Measurements from ENCODE around the gene RPL26. TPM values are rescaled to one million over a fixed set of nuclear protein-coding genes. Genes with fewer than 3 reads are reported as not detected.

Gene RPL26
- total RNA-seq = 1,000 to 10,000 TPM in 3 of 6 donors, 100 to 1,000 TPM in 3; 736 to 1,938 (median 1,066) TPM

DNA sequence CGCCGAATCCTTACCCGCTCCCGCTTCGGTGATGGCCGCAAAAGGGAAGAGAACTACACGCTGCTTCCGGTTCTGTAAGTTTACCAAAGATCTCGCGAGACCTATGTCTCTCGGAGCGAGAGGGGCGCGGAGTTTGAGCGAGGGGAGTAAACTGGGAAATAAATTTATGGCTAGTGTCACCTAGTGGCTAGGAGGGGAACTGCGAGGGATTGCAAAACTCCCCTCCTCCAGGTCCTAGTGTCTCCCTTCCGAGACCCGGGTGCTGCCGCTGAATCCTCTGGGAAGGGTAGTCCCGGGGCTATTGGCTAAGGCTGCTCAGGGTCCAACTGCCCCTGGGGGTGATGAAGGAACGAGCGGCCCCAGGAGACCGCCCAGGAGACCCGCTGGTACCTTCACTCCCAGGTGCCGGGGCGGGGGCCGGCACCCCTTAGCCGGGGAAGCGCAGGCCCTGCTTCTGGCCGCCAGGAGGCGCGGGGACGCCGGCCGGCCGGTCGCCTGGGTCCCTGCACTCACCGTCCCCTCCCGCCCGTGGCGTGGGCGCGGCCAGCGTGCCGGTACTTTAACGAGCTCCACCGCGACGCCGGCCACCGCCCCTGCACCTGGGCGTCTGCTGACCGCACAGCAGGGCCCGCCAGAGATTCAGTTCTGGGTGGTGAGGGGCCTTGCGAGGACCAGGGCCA lies at the start of gene RPL26:
RPL26 (minus strand) TSS at position 51 of the 680 bp plus-strand sequence. CDS start 883 bp downstream, outside the sequence.
- peak; percentile 97 to 98 for ATAC-seq (ENCODE audit: low FRiP score in 2 of 2)
- Histone ChIP-seq H3K36me3 (peaks cover 25 to 37% (median 34%) of the 10 kb centered on the region in 4 donors), H3K4me1 (peaks cover 39 to 43% (median 41%) of the 10 kb centered on the region in 4 donors), H3K4me3 (peak within 1 kb of the TSS; percentile 67 to 97 (median 80)), H3K9me3 (no peaks in the 10 kb centered on the region), H3K27me3 (no peaks in the 10 kb centered on the region), H3K27ac (peak within 1 kb of the TSS; percentile 81 to 93 (median 90))
- TF ChIP-seq EP300 (IDR thresholded peaks at IDR 0.05) (no peak), POLR2A (IDR thresholded peaks at IDR 0.05) (peak in 2 of 4 donors; percentile 3 to 88), POLR2AphosphoS5 (IDR thresholded peaks at IDR 0.05) (peak; percentile 86 to 96)
- TF ChIP-seq, protein P1, sequence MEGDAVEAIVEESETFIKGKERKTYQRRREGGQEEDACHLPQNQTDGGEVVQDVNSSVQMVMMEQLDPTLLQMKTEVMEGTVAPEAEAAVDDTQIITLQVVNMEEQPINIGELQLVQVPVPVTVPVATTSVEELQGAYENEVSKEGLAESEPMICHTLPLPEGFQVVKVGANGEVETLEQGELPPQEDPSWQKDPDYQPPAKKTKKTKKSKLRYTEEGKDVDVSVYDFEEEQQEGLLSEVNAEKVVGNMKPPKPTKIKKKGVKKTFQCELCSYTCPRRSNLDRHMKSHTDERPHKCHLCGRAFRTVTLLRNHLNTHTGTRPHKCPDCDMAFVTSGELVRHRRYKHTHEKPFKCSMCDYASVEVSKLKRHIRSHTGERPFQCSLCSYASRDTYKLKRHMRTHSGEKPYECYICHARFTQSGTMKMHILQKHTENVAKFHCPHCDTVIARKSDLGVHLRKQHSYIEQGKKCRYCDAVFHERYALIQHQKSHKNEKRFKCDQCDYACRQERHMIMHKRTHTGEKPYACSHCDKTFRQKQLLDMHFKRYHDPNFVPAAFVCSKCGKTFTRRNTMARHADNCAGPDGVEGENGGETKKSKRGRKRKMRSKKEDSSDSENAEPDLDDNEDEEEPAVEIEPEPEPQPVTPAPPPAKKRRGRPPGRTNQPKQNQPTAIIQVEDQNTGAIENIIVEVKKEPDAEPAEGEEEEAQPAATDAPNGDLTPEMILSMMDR (IDR thresholded peaks at IDR 0.05) = peak; percentile 98 to 100 (median 99)
- WGBS, 2 donors = 0% methylated on average over 35 to 36 of the region's 55 CpGs
- peak; percentile 95 to 98 for DNase-seq

DNA sequence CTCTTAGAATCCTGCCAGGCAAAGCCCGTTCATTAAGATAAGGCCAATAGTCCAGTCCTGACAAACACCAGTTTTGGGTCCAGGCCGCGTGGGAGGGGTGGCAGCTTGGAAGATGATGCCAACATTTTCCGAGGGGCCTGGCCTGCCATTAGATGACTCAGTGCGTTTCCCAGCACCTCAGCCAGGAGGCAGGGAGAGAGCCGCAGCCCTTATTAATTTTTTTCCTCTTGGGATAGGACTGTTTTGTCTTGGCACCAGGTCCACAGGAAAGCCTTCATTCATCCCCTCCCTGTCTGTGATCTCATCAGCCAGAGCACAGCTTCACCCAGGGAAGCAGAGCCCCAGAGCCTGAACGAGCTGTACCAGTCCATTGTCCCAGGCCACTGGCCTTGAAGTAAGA lies 48.0 kb upstream of the RPL26 start:
- H3K27ac ChIP-seq = peak overlapping the region; percentile 52 to 84 (median 67)
- no peaks in the 10 kb centered on the region for H3K27me3 ChIP-seq
- TF ChIP-seq POLR2AphosphoS5 (IDR thresholded peaks at IDR 0.05) (peak; percentile 13 to 53), EP300 (IDR thresholded peaks at IDR 0.05) (no peak)
- no peaks in the 10 kb centered on the region for H3K9me3 ChIP-seq
- ATAC-seq (ENCODE audit: low FRiP score in 2 of 2) = peak in 1 of 2 donors; percentile 70
- no peaks in the 10 kb centered on the region for H3K36me3 ChIP-seq
- no peak for DNase-seq
- H3K4me3 ChIP-seq = no peak overlapping the region
- H3K4me1 ChIP-seq = peaks cover 4 to 13% (median 5%) of the 10 kb centered on the region in 4 donors
- 35 to 60% methylated on average over 4 to 7 of the region's 7 CpGs for WGBS, 2 donors

DNA sequence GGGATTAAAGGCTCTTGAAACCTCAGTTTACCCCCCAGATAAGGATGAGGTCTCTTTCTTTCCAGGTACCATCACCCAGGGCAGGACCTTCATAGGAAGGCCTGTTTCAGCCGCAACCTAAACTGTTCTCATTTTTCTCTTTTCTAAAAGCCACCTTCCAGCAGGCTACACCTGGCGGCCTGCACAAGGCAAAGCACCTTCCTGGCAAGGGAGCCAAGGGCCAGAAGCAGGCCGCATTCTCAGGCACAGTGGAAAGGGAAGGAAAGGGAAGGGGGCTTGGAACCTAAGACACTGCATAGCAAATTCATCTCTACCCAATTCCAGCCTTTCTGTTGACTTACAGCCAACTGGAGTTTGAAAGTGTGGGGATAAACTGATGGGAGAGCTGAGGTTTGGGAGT lies 43.8 kb upstream of the RPL26 start:
- peaks cover 0 to 9% (median under 1%) of the 10 kb centered on the region in 4 donors for H3K4me1 ChIP-seq
- ATAC-seq (ENCODE audit: low FRiP score in 2 of 2) (no peak), DNase-seq (no peak)
- H3K36me3 ChIP-seq = no peaks in the 10 kb centered on the region
- no peak overlapping the region for H3K4me3 ChIP-seq
- 97 to 98% methylated on average over 3 of the region's 3 CpGs for WGBS, 2 donors
- no peaks in the 10 kb centered on the region for H3K9me3 ChIP-seq
- TF ChIP-seq POLR2A (IDR thresholded peaks at IDR 0.05) = no peak
- TF ChIP-seq, protein P1 (IDR thresholded peaks at IDR 0.05) = no peak
- TF ChIP-seq POLR2AphosphoS5 (IDR thresholded peaks at IDR 0.05) = no peak
- no peak for TF ChIP-seq EP300 (IDR thresholded peaks at IDR 0.05)
- H3K27ac ChIP-seq = peak overlapping the region in 1 of 4 donors; percentile 28
- no peaks in the 10 kb centered on the region for H3K27me3 ChIP-seq

DNA sequence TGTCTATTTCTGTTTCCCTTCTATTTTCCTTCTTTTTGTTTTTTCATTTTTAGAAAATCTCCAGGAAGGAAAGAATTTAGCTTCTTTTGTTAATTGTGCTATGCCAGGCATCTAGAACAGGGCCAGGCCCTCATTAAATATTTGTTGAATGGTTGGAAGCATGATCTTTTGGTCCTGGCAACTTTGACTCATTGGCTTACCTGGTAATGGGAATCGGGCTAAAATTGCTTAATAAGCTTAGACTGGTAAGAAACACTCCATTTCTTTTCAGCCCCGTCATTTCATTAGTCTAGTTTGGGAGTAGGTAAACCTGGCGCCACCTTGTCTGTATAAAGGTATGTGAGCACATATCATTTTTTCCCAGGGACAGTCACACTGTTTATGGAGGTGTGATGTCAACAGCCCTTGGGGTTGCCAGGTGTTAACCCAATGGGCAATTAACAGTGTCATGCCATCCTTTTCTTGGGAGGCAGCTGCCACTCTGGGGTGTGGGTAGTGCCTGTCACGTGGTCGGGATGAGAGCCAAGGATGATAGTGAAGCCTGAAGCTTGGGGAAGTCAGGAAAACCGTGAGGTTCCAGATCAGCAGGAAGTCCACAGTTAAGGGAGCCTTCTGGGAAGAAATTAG lies 43.2 kb upstream of the RPL26 start:
- peak overlapping the region in 1 of 4 donors; percentile 28 for H3K27ac ChIP-seq
- no peaks in the 10 kb centered on the region for H3K36me3 ChIP-seq
- no peak overlapping the region for H3K4me3 ChIP-seq
- no peak for ATAC-seq (ENCODE audit: low FRiP score in 2 of 2)
- H3K4me1 ChIP-seq = peaks cover 3 to 9% (median 6%) of the 10 kb centered on the region in 4 donors
- TF ChIP-seq, protein P1 (IDR thresholded peaks at IDR 0.05) = no peak
- TF ChIP-seq POLR2AphosphoS5 (IDR thresholded peaks at IDR 0.05) (no peak), EP300 (IDR thresholded peaks at IDR 0.05) (no peak), POLR2A (IDR thresholded peaks at IDR 0.05) (no peak)
- no peaks in the 10 kb centered on the region for H3K27me3 ChIP-seq
- 62 to 73% methylated on average over 6 of the region's 6 CpGs for WGBS, 2 donors
- no peak for DNase-seq
- no peaks in the 10 kb centered on the region for H3K9me3 ChIP-seq

DNA sequence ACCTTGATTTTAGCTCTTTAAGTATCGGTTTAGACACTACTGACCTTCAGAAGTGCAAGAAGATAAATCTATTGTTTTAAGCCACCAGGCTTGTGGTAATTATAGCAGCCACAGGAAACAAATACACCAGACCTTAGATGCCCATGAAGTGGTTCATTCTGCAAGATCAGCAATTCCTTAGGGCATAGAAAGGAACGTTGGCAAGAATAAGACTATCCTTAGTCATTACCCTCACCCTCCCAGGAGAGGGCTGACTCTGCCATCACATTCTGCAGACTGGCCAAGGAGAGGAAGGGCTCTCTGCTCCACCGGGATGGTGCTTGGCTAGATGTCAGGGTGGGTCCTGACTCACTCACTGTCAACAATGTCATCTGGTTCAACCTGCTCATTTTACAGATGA lies 38.6 kb upstream of the RPL26 start:
- TF ChIP-seq POLR2A (IDR thresholded peaks at IDR 0.05) = no peak
- no peak for TF ChIP-seq EP300 (IDR thresholded peaks at IDR 0.05)
- TF ChIP-seq, protein P1 (IDR thresholded peaks at IDR 0.05) = peak in 1 of 6 experiments; percentile 10
- H3K4me1 ChIP-seq = peaks cover 22 to 31% (median 27%) of the 10 kb centered on the region in 4 donors
- no peak overlapping the region for H3K4me3 ChIP-seq
- no peaks in the 10 kb centered on the region for H3K27me3 ChIP-seq
- no peak for DNase-seq
- no peak for ATAC-seq (ENCODE audit: low FRiP score in 2 of 2)
- 33 to 44% methylated on average over 3 of the region's 3 CpGs for WGBS, 2 donors
- H3K36me3 ChIP-seq = no peaks in the 10 kb centered on the region
- no peaks in the 10 kb centered on the region for H3K9me3 ChIP-seq
- peak overlapping the region; percentile 52 to 85 (median 66) for H3K27ac ChIP-seq
